ENCODE results near the gene GJD4. TPM values are rescaled to one million over a fixed set of nuclear protein-coding genes. Genes with fewer than 3 reads are reported as not detected.

Gene GJD4
- total RNA-seq, 1 experiment from 2014 or later, result not detected

DNA sequence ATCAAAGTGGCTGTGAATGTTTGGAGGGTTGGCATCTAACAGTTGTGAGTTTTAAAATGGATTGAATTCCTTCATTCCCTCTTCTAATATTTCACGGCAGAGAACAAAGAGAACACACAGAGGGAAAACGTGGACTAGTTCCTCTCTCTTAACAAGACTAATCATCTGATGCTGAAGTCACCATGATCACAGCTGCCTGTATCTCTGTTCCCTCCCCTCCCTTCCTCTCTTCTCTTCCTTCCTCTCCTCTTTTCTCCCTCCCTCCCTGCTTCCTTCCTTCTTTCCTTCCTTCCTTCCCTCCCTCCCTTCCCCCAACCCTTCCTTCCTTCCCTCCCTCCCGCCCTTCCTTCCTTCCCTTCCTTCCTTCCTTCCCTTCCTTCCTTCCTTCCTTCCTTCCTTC, 10.0 kb upstream of the GJD4 start:
- RAD21 ChIA-PET (ENCODE audit: low non-redundant PET in 1 of 2, low total read pairs in 2 of 2, uncharacterized antibody in 2 of 2, unreplicated experiment in 2 of 2), result no interaction called here
- intact Hi-C loops (cut with micrococcal nuclease), result no loop called here

More for the DNA sequence above, 10.0 kb upstream of the GJD4 start:
- Histone ChIP-seq H3K27ac (ENCODE audit: low read depth, low read length) (no peak overlapping the region), H4K20me1 (ENCODE audit: insufficient read depth) (no peaks in the 10 kb centered on the region), H3K4me2 (ENCODE audit: low read length) (no peak overlapping the region), H3K9me3 (ENCODE audit: control insufficient read depth in 1 of 2, insufficient read depth in 1 of 2, low read depth in 1 of 2, low read length in 2 of 2) (no peaks in the 10 kb centered on the region), H3K4me1 (ENCODE audit: control insufficient read depth in 1 of 2, insufficient read depth in 2 of 2, low read length in 2 of 2) (no peaks in the 10 kb centered on the region), H2AFZ (ENCODE audit: low read depth, low read length, poor library complexity, severe bottlenecking) (no peak overlapping the region), H3K9me2 (ENCODE audit: insufficient read depth) (no peaks in the 10 kb centered on the region), H3K79me2 (ENCODE audit: insufficient read depth, low read length) (no peaks in the 10 kb centered on the region), H3K4me3 (replicated peaks in 1 of 2; ENCODE audit: low read depth in 1 of 2, low read length in 2 of 2) (no peak overlapping the region), H3K9ac (ENCODE audit: low read length) (no peak overlapping the region), H3K36me3 (ENCODE audit: control insufficient read depth in 1 of 2, insufficient read depth in 2 of 2, low read length in 2 of 2) (no peaks in the 10 kb centered on the region), H3K27me3 (ENCODE audit: insufficient read depth, low read length) (peaks cover 10% of the 10 kb centered on the region; the same call in 1 of the 2 replicates)
- no TSS peak for BruUV-seq (replicated peaks)
- POLR2A ChIA-PET, result no interaction called here
- ATAC-seq, result no peak
- TF ChIP-seq ELF1 (IDR thresholded peaks at IDR 0.05; ENCODE audit: borderline replicate concordance, low read depth) (no peak), TCF7L2 (IDR thresholded peaks at IDR 0.05; ENCODE audit: borderline replicate concordance, extremely low read depth, insufficient read depth, insufficient read length) (no peak), POLR2AphosphoS5 (IDR thresholded peaks at IDR 0.05; ENCODE audit: low read depth, low read length) (no peak), RAD21 (IDR thresholded peaks at IDR 0.05; ENCODE audit: low read depth) (no peak), EZH2phosphoT487 (IDR thresholded peaks at IDR 0.05; ENCODE audit: borderline replicate concordance) (no peak), ZFX (IDR thresholded peaks at IDR 0.05) (no peak), SP1 (IDR thresholded peaks at IDR 0.05; ENCODE audit: low read depth) (no peak), ZNF274 (IDR thresholded peaks at IDR 0.05; ENCODE audit: low read depth, low read length) (no peak), POLR2A (IDR thresholded peaks at IDR 0.05; ENCODE audit: borderline replicate concordance, extremely low read depth, insufficient read depth, insufficient read length) (no peak), CEBPB (IDR thresholded peaks at IDR 0.05; ENCODE audit: low read depth) (no peak), FOSL1 (IDR thresholded peaks at IDR 0.05; ENCODE audit: low read depth) (no peak), EZH2 (IDR thresholded peaks at IDR 0.05) (no peak), YY1 (IDR thresholded peaks at IDR 0.05; ENCODE audit: extremely low read depth, insufficient replicate concordance, low read depth, low read length) (no peak), SIN3A (IDR thresholded peaks at IDR 0.05; ENCODE audit: low read depth) (no peak), SRF (IDR thresholded peaks at IDR 0.05; ENCODE audit: low read depth) (no peak)
- TF ChIP-seq, protein P1, sequence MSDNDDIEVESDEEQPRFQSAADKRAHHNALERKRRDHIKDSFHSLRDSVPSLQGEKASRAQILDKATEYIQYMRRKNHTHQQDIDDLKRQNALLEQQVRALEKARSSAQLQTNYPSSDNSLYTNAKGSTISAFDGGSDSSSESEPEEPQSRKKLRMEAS (IDR thresholded peaks at IDR 0.05), result no peak
- TF ChIP-seq, protein P2, sequence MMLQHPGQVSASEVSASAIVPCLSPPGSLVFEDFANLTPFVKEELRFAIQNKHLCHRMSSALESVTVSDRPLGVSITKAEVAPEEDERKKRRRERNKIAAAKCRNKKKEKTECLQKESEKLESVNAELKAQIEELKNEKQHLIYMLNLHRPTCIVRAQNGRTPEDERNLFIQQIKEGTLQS (IDR thresholded peaks at IDR 0.05), result no peak
- TF ChIP-seq, protein P3, sequence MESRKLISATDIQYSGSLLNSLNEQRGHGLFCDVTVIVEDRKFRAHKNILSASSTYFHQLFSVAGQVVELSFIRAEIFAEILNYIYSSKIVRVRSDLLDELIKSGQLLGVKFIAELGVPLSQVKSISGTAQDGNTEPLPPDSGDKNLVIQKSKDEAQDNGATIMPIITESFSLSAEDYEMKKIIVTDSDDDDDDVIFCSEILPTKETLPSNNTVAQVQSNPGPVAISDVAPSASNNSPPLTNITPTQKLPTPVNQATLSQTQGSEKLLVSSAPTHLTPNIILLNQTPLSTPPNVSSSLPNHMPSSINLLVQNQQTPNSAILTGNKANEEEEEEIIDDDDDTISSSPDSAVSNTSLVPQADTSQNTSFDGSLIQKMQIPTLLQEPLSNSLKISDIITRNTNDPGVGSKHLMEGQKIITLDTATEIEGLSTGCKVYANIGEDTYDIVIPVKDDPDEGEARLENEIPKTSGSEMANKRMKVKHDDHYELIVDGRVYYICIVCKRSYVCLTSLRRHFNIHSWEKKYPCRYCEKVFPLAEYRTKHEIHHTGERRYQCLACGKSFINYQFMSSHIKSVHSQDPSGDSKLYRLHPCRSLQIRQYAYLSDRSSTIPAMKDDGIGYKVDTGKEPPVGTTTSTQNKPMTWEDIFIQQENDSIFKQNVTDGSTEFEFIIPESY (IDR thresholded peaks at IDR 0.05; ENCODE audit: extremely low read depth, insufficient replicate concordance, low read length), result no peak
- TF ChIP-seq, protein P4, sequence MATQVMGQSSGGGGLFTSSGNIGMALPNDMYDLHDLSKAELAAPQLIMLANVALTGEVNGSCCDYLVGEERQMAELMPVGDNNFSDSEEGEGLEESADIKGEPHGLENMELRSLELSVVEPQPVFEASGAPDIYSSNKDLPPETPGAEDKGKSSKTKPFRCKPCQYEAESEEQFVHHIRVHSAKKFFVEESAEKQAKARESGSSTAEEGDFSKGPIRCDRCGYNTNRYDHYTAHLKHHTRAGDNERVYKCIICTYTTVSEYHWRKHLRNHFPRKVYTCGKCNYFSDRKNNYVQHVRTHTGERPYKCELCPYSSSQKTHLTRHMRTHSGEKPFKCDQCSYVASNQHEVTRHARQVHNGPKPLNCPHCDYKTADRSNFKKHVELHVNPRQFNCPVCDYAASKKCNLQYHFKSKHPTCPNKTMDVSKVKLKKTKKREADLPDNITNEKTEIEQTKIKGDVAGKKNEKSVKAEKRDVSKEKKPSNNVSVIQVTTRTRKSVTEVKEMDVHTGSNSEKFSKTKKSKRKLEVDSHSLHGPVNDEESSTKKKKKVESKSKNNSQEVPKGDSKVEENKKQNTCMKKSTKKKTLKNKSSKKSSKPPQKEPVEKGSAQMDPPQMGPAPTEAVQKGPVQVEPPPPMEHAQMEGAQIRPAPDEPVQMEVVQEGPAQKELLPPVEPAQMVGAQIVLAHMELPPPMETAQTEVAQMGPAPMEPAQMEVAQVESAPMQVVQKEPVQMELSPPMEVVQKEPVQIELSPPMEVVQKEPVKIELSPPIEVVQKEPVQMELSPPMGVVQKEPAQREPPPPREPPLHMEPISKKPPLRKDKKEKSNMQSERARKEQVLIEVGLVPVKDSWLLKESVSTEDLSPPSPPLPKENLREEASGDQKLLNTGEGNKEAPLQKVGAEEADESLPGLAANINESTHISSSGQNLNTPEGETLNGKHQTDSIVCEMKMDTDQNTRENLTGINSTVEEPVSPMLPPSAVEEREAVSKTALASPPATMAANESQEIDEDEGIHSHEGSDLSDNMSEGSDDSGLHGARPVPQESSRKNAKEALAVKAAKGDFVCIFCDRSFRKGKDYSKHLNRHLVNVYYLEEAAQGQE (IDR thresholded peaks at IDR 0.05; ENCODE audit: low read depth), result no peak
- TF ChIP-seq, protein P5, sequence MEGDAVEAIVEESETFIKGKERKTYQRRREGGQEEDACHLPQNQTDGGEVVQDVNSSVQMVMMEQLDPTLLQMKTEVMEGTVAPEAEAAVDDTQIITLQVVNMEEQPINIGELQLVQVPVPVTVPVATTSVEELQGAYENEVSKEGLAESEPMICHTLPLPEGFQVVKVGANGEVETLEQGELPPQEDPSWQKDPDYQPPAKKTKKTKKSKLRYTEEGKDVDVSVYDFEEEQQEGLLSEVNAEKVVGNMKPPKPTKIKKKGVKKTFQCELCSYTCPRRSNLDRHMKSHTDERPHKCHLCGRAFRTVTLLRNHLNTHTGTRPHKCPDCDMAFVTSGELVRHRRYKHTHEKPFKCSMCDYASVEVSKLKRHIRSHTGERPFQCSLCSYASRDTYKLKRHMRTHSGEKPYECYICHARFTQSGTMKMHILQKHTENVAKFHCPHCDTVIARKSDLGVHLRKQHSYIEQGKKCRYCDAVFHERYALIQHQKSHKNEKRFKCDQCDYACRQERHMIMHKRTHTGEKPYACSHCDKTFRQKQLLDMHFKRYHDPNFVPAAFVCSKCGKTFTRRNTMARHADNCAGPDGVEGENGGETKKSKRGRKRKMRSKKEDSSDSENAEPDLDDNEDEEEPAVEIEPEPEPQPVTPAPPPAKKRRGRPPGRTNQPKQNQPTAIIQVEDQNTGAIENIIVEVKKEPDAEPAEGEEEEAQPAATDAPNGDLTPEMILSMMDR (IDR thresholded peaks at IDR 0.05 in 2 of 3, conservative IDR thresholded peaks at IDR 0.05 in 1 of 3; ENCODE audit: borderline replicate concordance in 1 of 3, insufficient read depth in 1 of 3, low read depth in 2 of 3, low read length in 2 of 3), result no peak
- no peak for DNase-seq (ENCODE audit: low read depth, low spot score)
- CTCF ChIA-PET, result no interaction called here
